NCI-H748 treated with DMSO at 0.1 percent for 48 hours (cell line): ENCODE measurements around the gene PRR7.
A peak's percentile ranks its signal among the peaks of the same experiment; 100 is the strongest.
"Not testable (repeated sequence)": the region's sequence is repeated elsewhere in the genome, so short reads cannot be mapped to it uniquely, and the experiment has no call there.

ENCODE experiments used
- DNase-seq: peaks from one replicate; lab custom pipeline; 2025; lab: John Stamatoyannopoulos, UW

Gene PRR7

GRCh38 chr5:177484902-177485549 lies 38.4 kb downstream of the PRR7 start:
- DNase-seq: no peak

- not testable (repeated sequence) for DNase-seq
Measured at GRCh38 chr5:177485753-177486152, 39.1 kb downstream of the PRR7 start.

GRCh38 chr5:177486256-177486655 lies 39.6 kb downstream of the PRR7 start:
- no peak for DNase-seq

- DNase-seq: no peak
Measured at GRCh38 chr5:177487144-177487543, 40.5 kb downstream of the PRR7 start.

GRCh38 chr5:177487975-177488374 lies 41.4 kb downstream of the PRR7 start:
- no peak for DNase-seq

GRCh38 chr5:177489119-177489716 lies 42.6 kb downstream of the PRR7 start:
- DNase-seq: no peak

- DNase-seq: no peak
Measured at GRCh38 chr5:177490311-177490991, 43.8 kb downstream of the PRR7 start.

GRCh38 chr5:177490992-177491391 lies 44.4 kb downstream of the PRR7 start:
- DNase-seq: no peak

- no peak for DNase-seq
Measured at GRCh38 chr5:177491429-177491945, 44.9 kb downstream of the PRR7 start.

- DNase-seq: no peak
Measured at GRCh38 chr5:177491983-177492746, 45.6 kb downstream of the PRR7 start.

GRCh38 chr5:177492841-177493240 lies 46.2 kb downstream of the PRR7 start:
- no peak for DNase-seq

- DNase-seq: no peak
Measured at GRCh38 chr5:177493795-177494345, 47.3 kb downstream of the PRR7 start.

- no peak for DNase-seq
Measured at GRCh38 chr5:177494346-177495195, 48.0 kb downstream of the PRR7 start.

GRCh38 chr5:177495243-177496060 lies 48.8 kb downstream of the PRR7 start:
- DNase-seq: no peak

- no peak for DNase-seq
Measured at GRCh38 chr5:177496070-177496726, 49.6 kb downstream of the PRR7 start.

GRCh38 chr5:177496727-177497291 lies 50.2 kb downstream of the PRR7 start:
- DNase-seq: no peak

- peak; percentile 96 for DNase-seq
Measured at GRCh38 chr5:177497292-177498012, 50.8 kb downstream of the PRR7 start, which contains the start of gene PDLIM7. TSS of gene PDLIM7 (minus strand) at chr5:177497604. CDS start at chr5:177496512, 1,092 bp downstream.

- DNase-seq: no peak
Measured at GRCh38 chr5:177498013-177498787, 51.6 kb downstream of the PRR7 start.
